GM19238 (cell line): Measurements from ENCODE around the gene MYH14.

ENCODE experiments used
- DNase-seq: peaks from one replicate; pipeline ENCODE4 v3.0.0; 2011; ENCODE audit warnings: low spot score; ENCODE audit not compliant: insufficient read length

Gene MYH14

DNA sequence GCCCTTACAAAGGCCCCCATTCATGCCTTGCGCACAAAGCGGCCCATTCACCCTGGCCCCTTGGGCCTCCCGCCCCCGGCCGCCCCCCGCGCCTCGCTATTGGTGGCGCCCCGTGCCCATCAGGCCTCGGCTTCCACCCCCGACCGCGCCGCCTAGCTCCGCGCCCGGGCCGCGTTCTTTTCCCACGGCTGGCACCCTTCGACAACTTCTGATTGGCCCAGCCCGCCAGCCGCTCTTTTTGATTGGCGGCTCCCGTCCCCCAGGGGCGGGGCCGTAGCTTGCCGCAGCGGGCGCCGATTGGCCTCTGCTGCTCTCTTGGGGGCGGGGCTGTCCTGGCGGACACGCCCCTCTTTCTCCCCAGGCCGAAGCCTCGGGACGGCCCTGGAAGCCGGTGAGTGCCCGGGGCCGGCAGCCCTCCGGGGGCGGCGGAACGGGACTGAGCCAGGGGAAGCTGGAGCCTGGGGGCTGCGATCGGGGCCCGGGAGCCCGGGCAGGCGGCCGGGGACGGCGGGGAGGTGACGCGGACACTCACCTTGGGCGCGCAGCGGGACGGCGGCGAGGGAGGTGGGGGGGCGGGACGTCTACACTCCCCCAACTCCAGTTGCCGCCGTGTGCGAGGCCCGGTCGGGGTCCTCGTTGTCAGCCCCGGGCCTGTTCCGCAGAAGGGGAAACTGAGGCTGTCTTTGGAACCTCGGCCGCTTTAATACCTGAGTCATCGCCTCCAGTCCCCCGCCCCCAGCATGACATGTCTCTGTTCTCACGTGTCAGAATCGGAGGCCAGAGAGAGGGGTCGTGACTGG, at the start of gene MYH14:
TSS of gene MYH14 (plus strand) at position 342 of the 800 bp plus-strand sequence. CDS start 6,744 bp downstream, outside the sequence.
- DNase-seq = no peak

DNA sequence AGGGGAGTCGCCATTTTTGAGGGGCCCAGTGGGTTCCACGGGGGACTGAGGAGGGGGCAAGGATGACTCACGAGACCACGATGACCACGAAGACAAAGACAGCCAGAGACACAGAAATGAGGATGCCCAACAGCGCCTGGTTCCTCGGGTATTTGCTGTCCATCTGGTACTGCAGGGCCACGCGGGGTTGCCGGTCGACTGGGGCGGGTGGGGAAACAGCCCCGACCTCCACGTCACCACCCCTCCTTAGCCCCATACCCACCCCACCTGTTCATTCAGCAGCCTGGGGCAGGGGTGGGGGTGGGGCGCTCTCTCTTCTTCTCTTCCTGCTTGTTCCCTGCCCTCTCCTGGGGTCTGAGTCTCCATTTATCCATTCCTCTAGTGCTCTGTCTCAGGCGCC, 48.9 kb upstream of the MYH14 start:
- no peak for DNase-seq

DNA sequence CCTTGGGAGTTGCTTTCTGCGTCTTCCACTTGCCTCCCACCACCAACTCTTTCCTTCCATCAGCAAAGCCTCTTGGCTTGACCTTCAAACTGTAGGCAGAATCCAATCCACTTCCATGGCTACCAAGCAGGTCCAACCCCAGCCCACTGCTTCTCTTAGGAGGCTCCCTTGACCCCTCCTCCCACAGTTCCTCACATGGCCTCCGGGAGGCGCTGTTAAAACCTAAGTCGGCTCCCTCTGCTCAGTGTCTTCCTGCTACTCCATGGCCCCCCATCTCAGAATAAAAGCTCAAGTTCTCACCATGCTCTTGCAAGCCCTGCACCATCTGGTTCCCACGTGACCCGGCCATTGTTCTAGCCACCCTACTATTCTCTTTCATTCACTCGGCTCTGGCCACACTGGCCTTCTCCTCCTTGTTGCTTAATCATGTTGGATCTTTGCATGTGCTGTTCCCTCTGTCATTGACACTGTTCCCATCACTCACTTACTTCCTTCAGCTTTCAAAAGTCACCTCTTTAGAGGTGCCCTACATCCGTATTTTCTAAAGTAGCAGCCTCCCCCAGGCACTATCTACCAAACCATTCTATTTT, 47.8 kb upstream of the MYH14 start:
- no peak for DNase-seq

DNA sequence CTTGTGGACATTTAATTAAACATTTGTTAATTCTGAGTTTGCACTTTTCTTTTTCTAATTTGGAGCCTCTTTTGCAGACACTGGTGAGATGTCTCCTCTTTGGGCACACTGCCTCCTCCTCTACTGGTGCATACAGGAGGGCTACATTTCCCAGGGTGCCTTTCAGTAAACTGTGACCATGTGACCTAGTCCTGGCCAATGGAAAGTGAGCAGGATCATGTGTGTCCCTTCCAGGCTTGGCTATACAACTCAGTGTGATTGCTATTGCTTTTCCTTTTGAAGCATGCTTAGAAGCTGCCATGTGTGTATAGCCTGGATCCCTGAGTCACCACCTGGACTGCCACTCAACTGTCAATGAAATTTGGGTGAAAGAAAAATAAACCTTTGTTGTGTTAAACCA, 44.8 kb upstream of the MYH14 start:
- no peak for DNase-seq

DNA sequence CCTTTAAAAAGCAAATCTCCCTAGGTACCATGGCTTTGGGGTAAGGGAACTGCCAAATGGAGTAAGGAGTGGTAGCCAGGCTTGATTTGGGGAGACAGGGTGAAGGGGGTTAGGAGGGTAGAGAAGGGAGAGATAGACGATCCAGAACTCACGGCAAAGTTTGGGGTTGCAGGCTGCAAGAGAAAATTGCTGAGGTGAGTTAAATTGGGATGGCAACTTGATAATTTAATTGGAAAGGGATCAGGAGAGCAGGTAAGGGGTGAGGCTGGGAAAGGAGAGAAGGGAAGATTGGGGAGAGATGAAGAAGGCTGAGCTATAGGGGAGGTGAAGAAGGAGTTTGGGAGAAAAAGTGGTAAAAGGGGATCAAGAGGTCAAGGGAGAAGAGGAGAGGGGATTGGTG, 44.3 kb upstream of the MYH14 start:
- DNase-seq = no peak

DNA sequence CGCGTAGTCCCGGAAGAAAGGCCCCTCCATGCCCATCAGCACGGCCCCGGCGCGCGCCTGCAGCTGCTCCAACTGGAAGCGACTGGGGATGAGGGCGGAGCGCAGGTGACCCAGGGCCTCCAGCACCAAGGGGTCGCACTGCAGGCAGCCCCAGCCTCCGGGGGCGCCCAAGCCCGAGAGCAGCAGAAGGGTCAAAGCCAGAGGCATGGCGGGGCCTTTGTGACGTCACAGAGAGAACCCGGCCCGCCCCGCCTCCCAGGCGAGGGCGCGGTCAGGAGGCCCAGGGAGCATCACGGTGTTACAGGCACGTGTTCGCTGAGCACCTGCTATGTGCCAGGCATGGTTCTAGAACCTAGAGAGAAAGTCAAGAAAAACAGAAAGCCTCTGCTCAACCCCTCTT, 40.4 kb upstream of the MYH14 start, which contains the start of gene IZUMO2:
TSS of gene IZUMO2 (minus strand) at position 294 of the 400 bp plus-strand sequence. CDS start at position 207, 87 bp downstream.
- DNase-seq = no peak

DNA sequence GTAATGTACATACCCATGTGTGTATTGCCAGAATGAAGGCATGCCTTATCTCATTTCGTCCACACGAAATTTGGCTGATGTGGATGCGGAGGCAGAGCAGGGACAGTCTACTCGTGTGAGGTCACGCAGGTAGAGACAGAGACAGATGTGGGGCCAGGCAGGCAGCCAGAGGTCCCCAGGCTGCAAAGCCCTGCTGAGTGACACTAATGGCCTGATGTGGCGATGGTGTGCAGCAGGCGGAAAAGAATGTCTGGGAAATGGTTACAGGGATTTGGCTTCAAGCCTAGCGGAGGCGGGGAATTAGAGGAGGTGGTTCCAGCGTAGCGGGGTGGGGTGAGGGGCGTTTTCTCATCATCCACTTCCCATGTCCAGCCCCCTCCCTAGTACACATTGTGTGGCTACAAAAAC, 36.1 kb upstream of the MYH14 start:
- DNase-seq = no peak

DNA sequence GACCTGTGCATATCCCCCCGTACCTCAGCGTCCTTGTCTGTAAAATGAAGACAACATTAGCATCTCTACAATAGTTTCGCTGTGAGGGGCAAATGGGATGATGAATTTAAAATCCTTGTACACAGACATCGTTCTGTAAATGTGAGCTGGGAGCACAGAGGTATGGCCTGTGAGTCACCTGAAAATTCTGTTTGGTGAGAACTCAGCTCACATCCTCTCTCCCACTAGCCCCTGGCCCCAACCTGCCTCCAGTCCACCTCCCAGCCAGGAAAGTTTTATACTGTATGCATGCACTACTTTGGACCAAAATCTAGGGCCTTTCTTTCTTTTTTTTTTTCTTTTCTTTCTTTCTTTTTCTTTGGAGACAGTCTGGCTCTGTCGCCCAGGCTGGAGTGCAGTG, 31.7 kb upstream of the MYH14 start:
- DNase-seq = no peak

DNA sequence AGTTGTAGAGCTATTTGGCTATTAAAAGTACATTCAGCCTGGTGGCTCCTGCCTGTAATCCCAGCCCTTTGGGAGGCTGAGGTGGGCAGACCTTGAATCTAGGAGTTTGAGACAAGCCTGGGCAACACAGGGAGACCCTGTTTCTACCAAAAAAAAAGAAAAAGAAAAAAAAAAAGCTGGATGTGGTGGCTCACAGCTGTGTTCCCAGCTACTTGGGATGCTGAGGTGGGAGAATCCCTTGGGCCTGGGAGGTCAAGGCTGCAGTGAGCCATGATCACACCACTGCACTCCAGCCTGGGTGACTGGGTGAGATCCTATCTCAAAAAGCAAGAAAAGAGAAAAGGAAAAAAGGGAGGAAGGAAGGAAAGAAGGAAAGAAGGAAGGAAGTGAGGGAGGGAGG, 30.7 kb upstream of the MYH14 start:
- no peak for DNase-seq

DNA sequence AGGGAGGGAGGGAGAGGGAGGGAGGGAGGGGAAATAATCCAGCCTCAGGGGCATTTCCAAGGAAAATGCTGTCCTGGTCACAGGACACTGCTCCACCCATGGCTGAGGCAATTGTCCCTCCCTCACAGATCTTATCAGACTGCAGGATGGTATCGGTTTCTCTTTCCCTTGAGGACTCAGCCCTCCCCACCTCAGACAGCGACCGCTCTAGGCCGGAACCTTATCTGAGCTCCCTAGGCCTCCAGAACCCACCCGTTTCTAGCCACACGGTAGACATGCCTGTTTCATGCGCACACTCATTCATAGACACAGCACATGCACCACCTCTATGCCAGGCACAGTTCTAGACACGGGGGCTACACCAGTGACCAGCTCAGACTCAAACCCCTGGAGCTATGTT, 30.3 kb upstream of the MYH14 start:
- DNase-seq = no peak

DNA sequence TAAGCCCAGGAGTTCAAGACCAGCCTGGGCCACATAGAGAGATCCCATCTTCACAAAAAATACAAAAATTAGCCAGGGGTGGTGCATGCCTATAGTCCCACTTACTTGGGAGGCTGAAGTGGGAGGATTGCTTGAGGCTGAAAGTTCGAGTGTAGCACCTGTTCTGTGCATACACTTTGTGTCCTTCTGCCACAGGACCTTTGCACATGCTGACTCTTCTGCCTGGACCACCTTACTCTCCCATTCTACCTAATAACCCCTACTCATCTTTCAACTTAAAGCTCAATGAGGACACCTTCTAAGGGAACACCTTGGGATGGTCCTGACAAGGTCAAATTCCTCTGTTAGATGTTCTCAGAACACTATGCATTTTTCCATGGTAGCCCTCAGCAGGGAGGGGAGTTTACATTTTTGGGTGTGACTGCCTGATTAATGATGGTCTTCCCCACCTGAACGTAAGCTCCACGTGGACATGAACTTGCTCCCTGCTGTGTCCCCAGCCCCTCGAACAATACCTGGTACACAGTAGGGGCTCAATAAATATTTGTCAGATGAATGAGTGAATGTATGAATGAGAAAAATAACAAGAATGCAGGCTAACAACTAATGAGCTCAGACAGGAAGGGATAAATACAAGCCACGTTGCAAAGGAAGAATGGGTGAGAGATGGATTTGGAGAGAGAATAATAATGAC, 29.2 kb upstream of the MYH14 start:
- no peak for DNase-seq

DNA sequence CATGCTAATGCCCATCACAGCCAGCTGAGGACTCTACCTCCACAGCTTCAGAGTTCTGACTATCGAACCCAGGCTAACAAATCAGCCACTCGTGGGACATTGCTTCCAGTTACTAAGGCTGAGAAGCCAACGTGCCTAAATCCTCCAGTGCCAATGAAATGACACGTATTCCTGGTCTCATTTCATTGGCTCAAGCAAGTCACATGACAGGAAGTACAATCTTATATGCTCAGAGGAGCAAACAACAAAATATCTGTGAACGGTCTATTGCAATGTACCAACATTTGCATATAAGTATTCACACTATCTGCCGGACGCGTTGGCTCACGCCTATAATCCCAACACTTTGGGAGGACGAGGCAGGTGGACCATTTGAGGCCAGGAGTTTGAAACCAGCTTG, 27.5 kb upstream of the MYH14 start:
- DNase-seq = no peak

DNA sequence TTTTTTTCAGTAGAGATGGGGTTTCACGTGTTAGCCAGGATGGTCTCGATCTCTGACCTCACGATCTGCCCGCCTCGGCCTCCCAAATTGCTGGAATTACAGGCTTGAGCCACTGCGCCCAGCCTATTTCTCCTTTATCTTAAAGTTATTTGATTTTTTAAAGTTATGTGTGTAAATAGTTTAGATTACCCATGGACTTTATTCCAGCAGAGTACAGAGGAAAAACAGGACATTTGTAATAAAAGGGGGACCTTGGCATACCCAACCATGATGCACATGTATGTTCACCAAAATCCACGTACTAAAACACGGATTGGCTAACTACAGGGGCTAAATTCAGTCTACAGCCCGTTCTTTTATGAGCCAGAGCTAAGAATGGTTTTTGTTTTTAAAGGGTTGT, 26.6 kb upstream of the MYH14 start:
- no peak for DNase-seq

DNA sequence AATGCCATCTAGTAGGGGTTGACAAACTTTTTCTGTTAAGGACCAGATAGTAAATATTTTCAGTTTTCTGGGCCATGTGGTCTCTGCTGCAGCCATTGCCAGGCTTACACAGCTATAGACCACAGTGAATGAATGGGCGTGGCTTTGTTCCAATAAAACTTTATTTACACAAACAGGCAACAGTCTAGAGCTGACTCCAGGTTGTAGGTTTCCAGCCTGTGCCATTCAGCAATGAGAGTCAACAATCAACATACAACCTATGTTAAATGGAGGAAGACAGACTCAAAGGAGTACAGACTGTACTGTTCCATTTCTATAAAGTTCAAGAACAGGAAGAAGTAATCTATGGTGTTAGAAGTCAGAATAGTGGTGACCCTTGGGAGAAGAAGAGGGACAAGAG, 25.1 kb upstream of the MYH14 start:
- no peak for DNase-seq

DNA sequence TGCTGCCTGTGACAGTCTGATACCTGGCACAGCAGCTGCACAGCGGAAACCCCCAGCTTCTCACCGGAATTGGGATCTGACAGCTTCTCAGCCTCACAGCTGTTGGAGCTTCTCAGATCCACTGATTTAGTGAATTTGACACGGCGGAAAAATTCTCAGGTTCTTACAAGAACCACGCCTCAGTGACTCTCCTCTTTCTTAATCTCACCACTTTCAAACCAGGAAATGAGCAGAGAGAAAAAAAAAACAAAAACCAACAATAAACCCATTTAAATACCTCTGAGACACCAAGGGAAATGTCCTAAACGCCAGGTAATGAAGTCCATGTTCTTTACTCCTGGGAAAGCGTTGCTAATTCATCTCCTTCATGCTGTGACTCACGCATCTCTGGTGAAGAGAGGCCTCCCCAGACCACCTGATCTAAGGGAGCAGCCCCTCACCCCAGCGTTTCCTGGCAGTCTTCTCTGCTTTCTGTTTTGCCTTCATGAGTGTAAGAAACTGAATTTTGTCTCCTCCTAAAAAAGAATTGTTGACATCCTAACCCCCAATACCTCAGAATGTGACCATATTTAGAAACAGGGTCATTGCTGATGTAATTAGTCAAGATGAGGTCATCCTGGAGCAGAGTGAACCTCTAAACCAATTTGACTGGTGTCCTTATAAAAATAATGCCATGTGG, 24.4 kb upstream of the MYH14 start:
- DNase-seq = no peak

DNA sequence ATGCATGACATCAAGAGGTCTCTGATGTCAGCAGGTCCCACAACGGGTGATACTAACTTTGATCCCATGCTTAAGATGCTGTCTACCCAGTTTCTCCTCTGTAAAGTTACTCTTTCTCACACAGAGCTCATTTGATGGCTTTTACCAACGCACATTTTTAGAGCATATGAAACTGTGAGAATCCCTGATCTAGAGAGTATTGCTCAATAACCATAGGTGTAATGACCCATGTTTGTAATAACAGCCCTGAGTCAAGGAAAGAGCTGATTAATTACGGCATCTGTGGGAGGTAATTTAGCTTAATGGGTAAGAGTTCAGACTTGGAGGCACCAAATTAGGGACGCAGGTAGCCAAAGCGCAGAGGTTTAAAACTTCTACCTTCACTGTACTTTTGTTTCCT, 22.3 kb upstream of the MYH14 start:
- no peak for DNase-seq

DNA sequence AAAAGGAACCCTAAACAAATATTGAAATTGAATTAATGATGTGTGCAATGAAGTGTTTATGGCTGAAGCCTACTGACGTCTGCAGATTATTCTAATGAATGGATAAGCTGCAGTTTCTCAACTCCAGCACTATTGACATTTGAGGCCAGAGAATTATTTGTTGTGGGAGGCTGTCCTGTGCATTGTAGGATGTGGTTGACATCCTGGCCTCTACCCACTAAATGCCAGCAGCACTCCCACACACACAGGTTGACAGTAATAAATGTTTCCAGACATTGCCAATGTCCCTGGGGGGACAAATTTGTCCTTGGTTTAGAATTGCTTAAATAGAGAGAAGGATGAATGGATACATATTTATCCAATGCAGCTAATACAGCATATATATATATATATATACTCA, 19.2 kb upstream of the MYH14 start:
- no peak for DNase-seq

DNA sequence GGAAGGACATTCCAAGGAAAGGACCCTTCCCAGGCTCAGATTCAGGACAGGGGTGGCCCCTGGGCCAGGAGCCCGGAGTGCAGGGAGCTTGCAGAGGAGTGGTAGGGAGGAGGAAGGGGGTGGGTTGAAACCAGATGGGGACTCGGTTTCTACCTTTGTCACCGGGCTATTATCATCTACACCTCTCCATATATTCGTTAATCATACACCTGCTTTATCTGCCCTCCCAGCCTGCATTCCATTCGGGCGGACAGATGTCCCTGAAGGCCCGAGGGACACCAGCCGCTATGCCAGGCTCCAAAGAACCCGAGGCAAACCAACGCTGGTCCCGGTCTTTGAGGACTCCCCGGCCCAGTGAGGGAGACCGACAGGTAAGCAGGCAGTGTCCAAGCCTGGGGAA, 15.5 kb upstream of the MYH14 start:
- no peak for DNase-seq

DNA sequence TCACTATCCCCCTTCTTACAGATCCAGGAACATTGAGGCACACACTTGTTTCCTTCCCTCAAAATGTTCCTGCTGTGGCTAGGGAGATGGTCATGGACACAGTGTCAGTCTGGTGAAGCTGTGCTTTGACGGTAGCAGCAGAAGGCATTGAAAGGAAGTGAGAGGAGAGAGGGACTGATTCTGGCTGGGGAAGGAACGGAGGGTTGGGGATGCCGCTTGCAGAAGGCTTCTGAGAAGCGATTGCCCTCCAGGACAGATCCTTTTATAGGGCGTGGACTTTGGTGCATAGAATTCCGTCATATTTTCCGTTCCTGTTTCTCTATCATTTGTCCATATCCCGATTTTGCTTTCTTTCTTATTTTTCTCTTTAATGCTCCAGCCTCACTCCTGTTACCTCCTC, 14.1 kb upstream of the MYH14 start:
- no peak for DNase-seq

DNA sequence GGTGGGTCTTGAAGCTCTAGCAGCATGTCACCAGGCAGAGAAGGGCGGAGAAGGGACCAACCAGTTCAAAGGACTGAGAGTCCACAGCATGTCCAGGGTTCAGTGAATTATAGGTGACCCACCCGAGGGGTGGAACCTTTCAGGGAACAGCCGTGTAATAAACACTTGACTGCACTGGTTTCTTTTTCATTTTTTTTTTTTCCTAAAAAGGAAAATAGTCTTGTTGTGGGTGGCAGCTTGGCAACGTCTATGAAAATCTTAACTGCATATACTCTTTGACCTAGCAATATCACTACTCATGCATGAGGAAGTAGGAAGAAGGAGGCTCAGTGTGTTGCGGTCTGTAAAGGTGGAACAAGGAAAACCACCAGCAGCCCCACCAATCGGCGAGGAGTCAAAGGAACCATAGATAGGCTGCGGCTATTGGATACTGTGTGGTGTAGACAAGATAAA, 13.0 kb upstream of the MYH14 start:
- no peak for DNase-seq

DNA sequence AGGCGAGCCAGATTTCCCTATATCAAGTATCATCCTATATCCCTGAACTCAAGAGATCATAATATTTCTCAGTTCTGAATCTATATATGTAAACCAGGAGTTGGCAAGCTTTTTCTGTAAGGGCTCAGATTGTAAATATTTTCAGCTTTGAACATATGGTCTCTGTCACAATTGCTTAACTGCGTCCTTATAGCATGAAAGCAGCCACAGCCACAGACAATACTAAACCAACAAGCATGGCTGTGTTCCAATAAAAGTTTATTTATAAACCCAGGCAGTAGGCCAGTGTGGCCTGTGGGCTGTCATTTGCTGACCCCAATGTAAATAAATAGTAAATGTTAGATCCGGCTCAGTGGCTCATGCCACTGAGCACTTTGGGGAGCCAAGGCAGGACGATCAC, 12.2 kb upstream of the MYH14 start:
- DNase-seq = no peak
